SKM-1 (cell line): ENCODE measurements around the gene PITPNB.

Experiments used
- DNase-seq: peaks from one replicate; lab custom pipeline; 2025; ENCODE audit not compliant: unreplicated experiment; lab: John Stamatoyannopoulos, UW

PITPNB gene

DNA sequence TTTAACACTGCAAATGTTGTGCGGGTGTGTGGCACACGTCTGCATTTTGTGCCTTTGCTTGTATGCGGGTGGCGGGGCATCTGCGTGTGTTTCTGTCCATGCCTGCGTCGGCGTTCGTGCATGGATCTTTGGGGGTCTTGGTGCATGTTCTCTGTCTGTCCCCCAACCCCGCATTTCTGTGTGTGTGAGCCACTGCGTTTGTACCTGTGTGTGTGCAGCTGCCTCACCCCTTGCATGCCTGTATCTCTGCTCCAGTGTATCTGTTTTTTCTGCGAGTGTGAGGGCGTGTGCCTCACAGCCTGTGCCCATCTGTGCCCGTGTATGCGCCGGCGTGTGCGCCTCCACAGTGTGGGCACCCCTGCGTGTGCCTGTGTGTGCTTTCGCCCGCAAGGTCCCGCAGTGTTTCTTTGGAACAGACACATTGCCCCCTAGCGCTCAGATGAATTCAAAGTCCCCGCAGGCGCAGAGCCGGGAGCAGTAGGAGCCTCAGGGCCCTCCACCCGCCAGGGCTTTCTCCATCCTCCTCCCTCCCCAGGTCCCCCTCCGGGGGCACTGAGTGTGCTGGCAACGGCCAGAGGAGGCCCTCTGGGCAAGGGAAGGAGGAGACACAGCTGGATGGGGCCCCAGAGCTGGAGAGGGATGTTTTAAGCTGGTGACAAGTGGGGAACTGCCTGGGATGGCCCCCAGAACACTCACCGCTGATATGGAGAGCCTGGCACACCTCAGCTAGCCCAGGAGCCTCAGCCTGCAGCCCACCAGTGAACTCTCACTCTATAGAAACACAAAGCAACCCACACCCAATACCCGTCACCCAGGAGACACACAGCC is 114.4 kb downstream of the PITPNB start:
- no peak for DNase-seq

- DNase-seq: no peak
Measured at GRCh38 chr22:27803841-27804415, 115.1 kb downstream of the PITPNB start.

DNA sequence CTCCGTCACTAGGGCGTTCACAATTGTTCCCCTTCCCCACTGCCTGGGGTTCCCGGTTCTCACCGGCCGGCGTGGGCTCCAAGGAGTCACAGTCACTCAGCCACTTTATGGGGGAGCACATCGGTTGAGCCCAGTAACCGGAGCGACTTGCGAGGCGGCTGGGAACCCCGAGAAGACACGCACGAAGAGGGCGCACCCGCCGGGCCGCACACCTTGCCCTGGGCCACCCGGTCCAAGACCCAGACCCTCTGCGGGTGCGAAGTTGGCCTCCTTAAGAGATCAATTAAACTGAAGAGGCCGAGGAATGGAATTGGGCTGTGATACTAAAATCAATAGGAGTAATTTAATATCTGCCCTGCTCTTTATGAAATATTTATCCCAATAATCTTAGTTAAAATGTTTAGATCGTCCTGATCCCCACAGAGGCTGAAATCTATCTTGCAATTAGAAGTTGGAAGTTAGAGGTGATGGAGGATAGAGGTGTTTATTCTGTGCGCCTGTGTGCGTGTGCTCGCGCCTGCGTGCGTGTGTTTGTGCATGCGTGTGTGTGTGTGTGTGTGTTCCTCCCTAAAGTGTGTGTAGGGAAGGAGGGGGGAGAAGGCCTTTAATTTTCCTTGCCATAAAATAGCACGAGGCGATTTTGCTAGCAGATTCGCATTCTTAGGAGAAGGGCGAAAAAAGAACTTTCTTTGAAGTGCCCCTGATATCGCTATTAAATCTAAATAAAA is 116.5 kb downstream of the PITPNB start:
- no peak for DNase-seq
